ENCODE results near the gene ZNF512B. TPM values are rescaled to one million over a fixed set of nuclear protein-coding genes. Genes with fewer than 3 reads are reported as not detected.

The ZNF512B gene
- total and polyA plus RNA-seq, 2 donors (not counting 3 experiments of a cell fraction or from before 2014, with no cell fraction given) = 8.7 to 30.0 TPM

- no peaks in the 10 kb centered on the region for H3K27me3 ChIP-seq (ENCODE audit: control insufficient read depth in 2 of 2, insufficient read depth in 2 of 2, low read length in 2 of 2)
- no peak overlapping the region for H3K4me2 ChIP-seq (ENCODE audit: insufficient read depth, low read length)
- intact Hi-C loops (cut with micrococcal nuclease) = no loop called here
- peaks cover 4% of the 10 kb centered on the region for H4K20me1 ChIP-seq (replicated peaks; ENCODE audit: control insufficient read depth, extremely low read depth, insufficient read depth, low read length)
- CTCF ChIA-PET = interaction anchor here (0.8 to 4.2 kb wide), 4 partner anchors 15 to 63 kb away, joined by 3 to 24 read pairs (median 4); partner anchors contain the start of gene UCKL1
- H2AFZ ChIP-seq (ENCODE audit: low read depth, low read length) = no peak overlapping the region
- H3K4me1 ChIP-seq (ENCODE audit: control insufficient read depth, extremely low read depth, insufficient read depth, low read length) = no peaks in the 10 kb centered on the region
- no peak for DNase-seq (ENCODE audit: low read depth, low spot score)
- no peak overlapping the region for H3K4me3 ChIP-seq (replicated peaks in 1 of 3; ENCODE audit: insufficient read depth in 1 of 3, low read depth in 1 of 3, low read length in 3 of 3)
- BruUV-seq (replicated peaks) = no TSS peak
- no peak overlapping the region for H3K9ac ChIP-seq (replicated peaks; ENCODE audit: extremely low read depth, insufficient read depth, low read length)
- POLR2A ChIA-PET = interaction anchor here (0.7 kb wide), 1 partner anchor 346 kb away, joined by 3 read pairs; no protein-coding TSS in a partner anchor
- TF ChIP-seq POLR2AphosphoS5 (IDR thresholded peaks at IDR 0.05; ENCODE audit: insufficient read depth, low read depth, low read length) (no peak), POLR2A (IDR thresholded peaks at IDR 0.05; ENCODE audit: low read depth, low read length) (no peak), JUN (IDR thresholded peaks at IDR 0.05; ENCODE audit: borderline replicate concordance, insufficient read depth, insufficient read length, low read depth) (no peak), MYC (IDR thresholded peaks at IDR 0.05; ENCODE audit: low read depth, low read length) (no peak), GATA2 (IDR thresholded peaks at IDR 0.05; ENCODE audit: insufficient read depth, insufficient read length, low read depth, low read length) (no peak), CTCF (IDR thresholded peaks at IDR 0.05; ENCODE audit: extremely low read depth in 1 of 2, insufficient read depth in 1 of 2, low read depth in 1 of 2, low read length in 2 of 2) (no peak)
- TF ChIP-seq, protein P1, sequence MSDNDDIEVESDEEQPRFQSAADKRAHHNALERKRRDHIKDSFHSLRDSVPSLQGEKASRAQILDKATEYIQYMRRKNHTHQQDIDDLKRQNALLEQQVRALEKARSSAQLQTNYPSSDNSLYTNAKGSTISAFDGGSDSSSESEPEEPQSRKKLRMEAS (IDR thresholded peaks at IDR 0.05; ENCODE audit: insufficient read depth, insufficient read length) = no peak
- H3K9me1 ChIP-seq (replicated peaks; ENCODE audit: control insufficient read depth, extremely low read depth, insufficient read depth, low read length) = no peaks in the 10 kb centered on the region
- dilution Hi-C loops (cut with MboI; ENCODE audit: extremely low pct_ligation_motif_present, low sequenced_read_pairs) = no loop called here
- peaks cover 97% of the 10 kb centered on the region for H3K79me2 ChIP-seq (ENCODE audit: control insufficient read depth, insufficient read depth, low read length)
- peaks cover 0 to 2% of the 10 kb centered on the region in 2 experiments for H3K36me3 ChIP-seq (ENCODE audit: control insufficient read depth in 2 of 2, extremely low read depth in 1 of 2, insufficient read depth in 2 of 2, low read length in 2 of 2)
- no peak overlapping the region for H3K27ac ChIP-seq (ENCODE audit: insufficient read depth, low read depth, low read length)
- FAIRE-seq = peak; percentile 35
- H3K9me3 ChIP-seq (replicated peaks; ENCODE audit: control insufficient read depth, insufficient read depth, low read length) = no peaks in the 10 kb centered on the region
Measured at GRCh38 chr20:63911176-63911575, 58.6 kb downstream of the ZNF512B start.

Measured in endothelial cell of umbilical vein (primary cell).